DMS79 treated with DMSO at 0.1 percent for 48 hours (cell line): ENCODE data around the gene NINJ2.
"Not testable (repeated sequence)": the region's sequence is repeated elsewhere in the genome, so short reads cannot be mapped to it uniquely, and the experiment has no call there.

Experiments
- DNase-seq: peaks from one replicate; lab custom pipeline; 2025; lab: John Stamatoyannopoulos, UW

The NINJ2 gene

DNA sequence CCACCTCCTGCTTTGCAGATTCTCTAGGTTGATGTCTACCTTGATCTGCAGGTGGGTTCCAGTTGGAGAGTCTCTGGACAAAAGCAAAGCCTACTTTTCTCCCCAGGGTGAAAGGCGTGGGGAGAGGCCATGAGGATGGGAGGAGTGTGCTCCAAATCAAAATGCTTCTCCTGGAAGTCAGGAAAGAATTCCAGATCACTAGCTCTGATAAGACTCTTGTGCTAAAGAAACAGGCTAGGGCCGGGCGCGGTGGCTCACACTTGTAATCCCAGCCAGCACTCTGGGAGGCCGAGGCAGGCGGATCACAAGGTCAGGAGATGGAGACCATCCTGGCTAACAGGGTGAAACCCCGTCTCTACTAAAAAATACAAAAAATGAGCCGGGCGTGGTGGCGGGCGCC, 21.9 kb downstream of the NINJ2 start:
- not testable (repeated sequence) for DNase-seq

GRCh38 chr12:640773-641172, 22.5 kb downstream of the NINJ2 start:
- no peak for DNase-seq

- no peak for DNase-seq
These were observed 23.3 kb downstream of the NINJ2 start for GRCh38 chr12:639988-640387.

DNA sequence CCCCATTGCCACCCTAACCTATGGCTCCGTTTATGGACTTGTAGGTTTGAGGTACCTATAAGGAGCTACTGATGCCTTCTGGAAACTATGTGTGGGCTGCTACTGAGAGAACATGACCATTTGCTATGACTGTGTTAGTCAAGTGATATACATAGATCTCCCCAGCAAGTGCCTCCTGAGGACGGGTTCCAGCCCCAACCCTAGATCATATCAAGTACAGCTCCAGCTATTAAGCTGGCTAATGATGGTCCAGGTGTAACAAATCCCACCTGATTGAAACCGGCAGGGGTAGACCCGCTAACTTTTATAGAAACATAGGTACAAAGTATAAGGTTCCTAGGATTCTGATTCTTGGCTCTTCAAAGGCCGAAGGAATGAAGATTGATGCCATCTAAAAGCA, 23.7 kb downstream of the NINJ2 start:
- DNase-seq: no peak

DNA sequence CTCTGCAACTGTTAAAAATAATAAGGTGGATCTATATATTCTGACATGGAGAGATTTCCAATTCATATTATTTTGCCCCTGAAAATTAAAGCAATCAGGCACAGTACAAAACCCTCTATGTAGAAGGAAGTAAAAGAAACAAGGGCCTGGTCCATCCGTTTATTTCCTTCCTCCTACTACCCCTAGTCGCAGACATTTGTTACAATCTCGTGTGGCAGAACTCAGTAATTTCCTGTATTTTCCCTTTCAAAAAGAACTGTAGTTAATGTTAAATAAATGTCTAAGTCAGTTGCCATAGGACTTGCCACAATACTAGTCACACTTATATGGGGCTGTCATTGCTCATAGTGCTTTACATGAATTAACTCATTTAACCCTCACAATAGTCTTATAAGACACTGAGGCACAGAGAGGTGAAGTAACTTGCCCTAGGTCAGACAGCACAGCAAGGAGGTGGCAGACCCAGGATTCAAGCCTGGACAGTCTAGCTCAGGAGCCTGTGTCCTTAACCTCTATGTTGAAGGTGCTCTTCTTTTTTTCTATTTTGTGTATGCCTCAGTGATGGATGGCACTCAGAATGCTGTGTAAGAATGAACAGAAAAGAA, 24.2 kb downstream of the NINJ2 start:
- no peak for DNase-seq

DNA sequence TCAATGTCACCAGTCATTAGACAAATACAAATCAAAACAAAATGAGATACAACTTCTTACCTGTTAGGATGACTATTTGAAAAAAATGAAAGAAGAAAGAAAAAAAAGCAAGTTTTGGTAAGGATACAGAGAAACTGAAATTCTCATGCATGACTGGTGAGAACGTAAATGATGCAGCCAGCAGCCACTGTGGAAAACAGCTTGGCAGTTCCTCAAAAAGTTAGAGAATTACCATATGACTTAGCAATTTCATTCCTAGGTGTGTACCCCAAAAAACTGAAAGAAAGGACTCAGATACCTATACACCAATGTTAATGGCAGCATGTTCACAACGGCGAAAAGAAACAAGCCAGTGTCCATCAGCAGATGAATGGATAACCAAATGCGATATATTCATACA, 26.6 kb downstream of the NINJ2 start:
- no peak for DNase-seq

DNA sequence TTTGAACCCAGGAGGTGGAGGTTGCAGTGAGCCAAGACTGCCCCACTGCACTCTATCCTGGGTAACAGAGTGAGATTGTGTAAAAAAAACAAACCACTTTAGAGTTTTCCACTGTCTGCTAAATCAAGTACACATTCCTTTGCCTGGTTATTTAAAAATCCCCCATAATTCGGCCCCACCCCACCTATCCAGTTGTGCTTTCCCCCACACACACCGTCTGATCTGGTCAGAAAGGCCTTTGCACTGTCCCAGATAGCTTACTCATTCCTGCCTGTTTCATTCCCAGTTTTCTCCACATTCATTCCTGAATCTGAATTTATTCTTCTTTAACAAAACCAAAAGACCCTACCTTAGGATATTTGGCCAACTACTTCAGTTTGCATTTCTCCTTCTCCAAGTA, 29.5 kb downstream of the NINJ2 start:
- no peak for DNase-seq

GRCh38 chr12:632102-632696, 31.0 kb downstream of the NINJ2 start:
- DNase-seq: no peak

DNA sequence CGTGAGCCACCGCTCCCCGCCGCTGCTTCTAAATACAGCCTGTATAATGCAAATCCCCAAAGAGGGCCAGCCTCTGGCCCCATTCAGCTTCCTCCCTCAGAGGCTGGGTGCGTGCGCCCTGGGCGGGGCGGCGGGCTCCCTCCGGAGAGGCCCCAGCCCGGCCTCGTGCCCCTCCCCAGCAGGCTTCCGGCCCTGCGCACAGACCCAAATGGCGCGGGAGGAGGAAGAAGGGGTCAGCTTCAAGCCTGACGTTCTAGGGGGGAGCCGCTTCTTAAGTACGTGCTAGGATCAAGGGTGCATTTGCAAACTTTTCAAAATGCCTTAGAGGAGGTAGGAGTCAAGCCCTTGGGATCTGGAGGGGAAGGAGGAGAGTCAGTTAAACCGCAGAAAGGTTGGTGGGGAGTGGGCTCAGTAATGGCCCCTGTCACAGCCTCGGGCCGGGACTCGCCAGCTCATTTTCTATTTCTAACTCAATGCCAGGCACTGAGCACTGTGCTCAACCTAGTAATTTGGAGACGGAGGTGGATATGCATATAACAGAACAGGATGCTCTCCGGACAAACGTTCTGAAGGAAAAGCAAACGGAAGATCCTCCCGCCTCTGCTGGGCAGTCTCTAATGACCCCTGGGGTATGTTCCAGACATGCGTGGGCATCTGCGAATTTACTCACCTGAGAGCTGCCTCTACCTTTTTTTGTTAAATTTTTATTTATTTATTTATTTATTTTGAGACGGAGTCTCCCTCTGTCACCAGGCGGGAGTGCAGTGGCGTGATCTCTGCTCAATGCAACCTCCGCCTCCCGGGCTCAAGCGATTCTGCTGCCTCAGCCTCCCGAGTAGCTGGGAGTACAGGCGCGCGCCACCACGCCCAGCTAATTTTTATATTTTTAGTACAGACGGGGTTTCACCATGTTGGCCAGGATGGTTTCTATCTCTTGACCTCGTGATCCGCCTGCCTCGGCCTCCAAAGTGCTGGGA, 32.3 kb downstream of the NINJ2 start:
- no peak for DNase-seq

GRCh38 chr12:628742-629078, 34.5 kb downstream of the NINJ2 start:
- not testable (repeated sequence) for DNase-seq

GRCh38 chr12:627863-628741, 35.1 kb downstream of the NINJ2 start:
- no peak for DNase-seq

GRCh38 chr12:627285-627684, 36.0 kb downstream of the NINJ2 start:
- DNase-seq: no peak

GRCh38 chr12:625998-626397, 37.2 kb downstream of the NINJ2 start:
- no peak for DNase-seq

- DNase-seq: no peak
These were observed 39.3 kb downstream of the NINJ2 start for GRCh38 chr12:623865-624372.

DNA sequence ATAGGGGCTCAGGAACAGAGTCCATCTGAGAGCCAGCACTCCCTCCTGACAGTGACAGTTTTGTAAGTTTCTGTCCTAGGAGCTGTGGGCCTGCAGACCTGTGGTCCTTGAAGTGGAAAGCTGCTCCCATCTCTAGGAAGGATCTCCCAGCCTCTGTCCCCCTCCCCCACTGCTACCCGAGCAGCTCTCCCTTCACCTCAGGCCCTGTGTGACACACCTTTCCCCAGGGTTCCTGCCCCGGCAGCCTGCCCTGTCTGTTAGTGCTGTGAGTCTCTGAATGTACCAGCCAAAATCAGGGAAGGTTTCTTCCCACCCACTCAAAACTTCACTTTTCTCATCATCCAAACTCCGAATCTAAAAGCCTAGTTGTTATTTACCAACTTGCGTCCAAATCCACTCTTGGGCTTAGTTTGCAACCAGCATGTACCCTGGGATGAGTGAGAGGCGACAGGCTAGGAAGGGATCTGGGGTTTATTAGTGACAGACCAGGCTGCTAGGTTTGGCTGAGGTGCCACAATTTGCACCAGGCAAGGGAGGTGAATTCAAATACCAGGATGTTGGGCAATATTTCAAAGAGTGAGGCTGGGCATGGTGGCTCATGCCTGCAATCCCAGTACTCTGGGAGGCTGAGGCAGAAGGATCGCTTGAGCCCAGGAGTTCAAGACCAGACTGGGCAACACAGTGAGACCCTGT, 39.9 kb downstream of the NINJ2 start:
- DNase-seq: no peak

DNA sequence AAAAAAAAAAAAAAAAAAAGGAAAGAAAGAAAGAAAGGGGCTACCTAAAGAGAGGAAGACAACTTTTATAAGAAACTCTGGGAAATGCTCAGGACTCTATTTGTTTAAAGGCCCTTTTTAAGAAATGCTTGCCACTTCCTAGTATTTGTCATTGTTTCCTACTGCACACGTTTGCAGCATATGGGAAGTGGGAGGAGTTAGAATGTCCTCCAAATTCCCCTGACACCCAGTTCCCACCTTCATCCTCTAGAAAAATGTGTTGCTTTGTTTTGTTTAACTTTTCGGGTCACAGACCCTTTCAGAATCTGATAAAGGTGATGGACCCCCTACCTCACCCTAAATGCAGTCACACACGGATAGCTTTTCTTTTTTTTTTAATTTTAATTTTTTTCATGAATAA, 40.8 kb downstream of the NINJ2 start:
- no peak for DNase-seq

DNA sequence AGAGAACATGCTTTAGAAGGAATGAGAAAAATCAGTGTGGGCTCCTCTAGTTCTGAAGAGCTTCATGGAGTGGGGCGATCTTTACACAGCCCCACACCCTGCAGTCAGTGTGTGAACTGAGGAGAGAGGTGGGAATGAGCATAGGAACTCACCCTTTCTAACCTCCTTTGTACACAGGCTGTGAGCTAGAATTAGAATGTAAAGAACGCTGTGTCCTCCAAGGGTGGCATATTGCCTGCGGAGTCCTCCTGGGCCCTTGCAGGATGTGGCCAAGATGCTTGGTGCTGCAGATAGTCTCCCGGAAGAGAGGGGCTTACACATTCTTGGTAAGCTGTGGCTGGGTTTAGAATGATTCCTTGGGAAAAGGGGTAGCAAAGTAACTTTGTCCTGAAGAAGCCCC, 43.9 kb downstream of the NINJ2 start:
- no peak for DNase-seq

DNA sequence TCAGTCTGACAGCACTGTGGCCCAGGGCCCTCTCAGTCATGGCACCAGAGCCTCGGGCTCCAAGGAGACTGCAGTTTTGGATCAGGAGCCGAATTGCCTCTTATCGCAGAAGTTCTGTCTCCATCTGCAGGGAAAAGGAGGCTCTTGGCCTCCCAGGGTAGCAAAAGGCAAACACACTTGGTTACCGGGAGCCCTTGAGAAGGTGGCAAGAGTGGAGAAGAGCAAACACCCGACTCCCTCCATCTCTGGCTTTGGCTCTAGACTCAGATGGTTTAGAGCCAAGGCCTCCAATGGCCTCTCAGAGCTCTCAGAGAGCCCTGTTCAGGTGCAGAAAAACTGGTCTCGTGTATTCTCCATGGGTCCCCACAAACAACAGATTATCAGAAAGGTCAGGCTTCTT, 44.6 kb downstream of the NINJ2 start:
- DNase-seq: peak; percentile 32

DNA sequence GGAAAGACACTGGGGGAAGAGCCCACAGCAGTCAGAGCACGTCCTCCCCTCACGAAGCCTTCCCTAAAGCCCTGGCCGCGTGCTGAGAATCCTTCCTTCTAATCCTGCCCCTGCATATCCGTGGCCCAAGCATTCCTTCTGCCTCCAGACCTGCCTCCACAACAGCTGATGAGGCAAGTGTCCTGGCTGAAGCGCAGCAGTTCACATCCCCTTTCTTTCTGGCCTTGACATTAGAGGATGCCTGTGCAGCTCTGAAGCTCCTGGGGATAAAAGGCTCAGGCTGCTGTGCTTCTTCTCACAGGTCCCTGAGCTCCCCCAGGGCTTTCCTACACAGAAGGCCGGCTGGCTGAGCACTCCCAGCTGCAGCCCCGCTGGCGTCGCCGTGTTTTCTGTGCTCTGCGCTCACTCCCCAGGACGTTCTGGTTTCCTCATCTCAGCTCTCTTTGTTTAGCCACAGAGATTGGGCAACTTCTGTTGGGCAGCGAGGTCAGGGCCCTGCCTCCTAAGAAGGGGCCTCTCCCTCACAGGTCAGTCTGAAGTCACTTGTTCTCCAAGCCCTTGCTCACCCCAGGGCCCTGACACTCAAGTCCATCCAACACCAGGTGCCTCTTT, 45.8 kb downstream of the NINJ2 start:
- no peak for DNase-seq

DNA sequence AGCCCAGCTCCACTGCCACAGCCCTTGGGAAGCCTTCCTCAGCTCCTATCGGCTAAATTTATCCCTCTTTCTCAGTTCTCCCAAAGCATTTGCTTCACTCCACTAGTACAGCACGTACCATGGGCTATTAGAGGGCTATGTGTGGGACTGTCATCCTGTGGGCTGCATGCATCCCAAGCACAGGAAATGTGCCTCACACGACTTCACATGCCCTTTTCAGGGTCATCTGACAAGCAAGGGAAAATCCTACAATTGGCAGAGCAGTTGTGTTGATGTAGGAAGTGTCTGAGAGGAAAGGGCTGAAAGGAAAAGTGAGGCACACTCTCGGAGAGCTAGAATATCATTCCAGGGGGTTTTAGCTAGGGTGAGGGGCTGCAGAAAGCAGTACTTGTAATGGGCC, 47.6 kb downstream of the NINJ2 start:
- DNase-seq: no peak

GRCh38 chr12:614411-614970, 48.8 kb downstream of the NINJ2 start:
- no peak for DNase-seq
